Neuron (in vitro differentiated cells): ENCODE measurements around the gene NTNG2.

Experiments
- H2AFZ ChIP-seq: one replicate; pipeline ENCODE4 v1.6.1; 2013; ENCODE audit warnings: low read depth, mild to moderate bottlenecking, inconsistent platforms, low read length, moderate library complexity
- H3K27me3 ChIP-seq: one replicate; pipeline ENCODE4 v1.6.1; 2013; ENCODE audit warnings: low read length; ENCODE audit not compliant: insufficient read depth
- H3K36me3 ChIP-seq: one replicate; pipeline ENCODE4 v1.6.1; 2013; ENCODE audit warnings: low read length; ENCODE audit not compliant: insufficient read depth
- H3K4me1 ChIP-seq: one replicate; pipeline ENCODE4 v1.6.1; 2013; ENCODE audit warnings: low read length; ENCODE audit not compliant: insufficient read depth
- H3K4me3 ChIP-seq: 2 replicates; pipeline ENCODE4 v1.5.1; 2013; ENCODE audit warnings: mild to moderate bottlenecking, low read length, moderate library complexity
- H3K9me3 ChIP-seq: one replicate; pipeline ENCODE4 v1.6.1; 2013; ENCODE audit warnings: low read length

The NTNG2 gene

DNA sequence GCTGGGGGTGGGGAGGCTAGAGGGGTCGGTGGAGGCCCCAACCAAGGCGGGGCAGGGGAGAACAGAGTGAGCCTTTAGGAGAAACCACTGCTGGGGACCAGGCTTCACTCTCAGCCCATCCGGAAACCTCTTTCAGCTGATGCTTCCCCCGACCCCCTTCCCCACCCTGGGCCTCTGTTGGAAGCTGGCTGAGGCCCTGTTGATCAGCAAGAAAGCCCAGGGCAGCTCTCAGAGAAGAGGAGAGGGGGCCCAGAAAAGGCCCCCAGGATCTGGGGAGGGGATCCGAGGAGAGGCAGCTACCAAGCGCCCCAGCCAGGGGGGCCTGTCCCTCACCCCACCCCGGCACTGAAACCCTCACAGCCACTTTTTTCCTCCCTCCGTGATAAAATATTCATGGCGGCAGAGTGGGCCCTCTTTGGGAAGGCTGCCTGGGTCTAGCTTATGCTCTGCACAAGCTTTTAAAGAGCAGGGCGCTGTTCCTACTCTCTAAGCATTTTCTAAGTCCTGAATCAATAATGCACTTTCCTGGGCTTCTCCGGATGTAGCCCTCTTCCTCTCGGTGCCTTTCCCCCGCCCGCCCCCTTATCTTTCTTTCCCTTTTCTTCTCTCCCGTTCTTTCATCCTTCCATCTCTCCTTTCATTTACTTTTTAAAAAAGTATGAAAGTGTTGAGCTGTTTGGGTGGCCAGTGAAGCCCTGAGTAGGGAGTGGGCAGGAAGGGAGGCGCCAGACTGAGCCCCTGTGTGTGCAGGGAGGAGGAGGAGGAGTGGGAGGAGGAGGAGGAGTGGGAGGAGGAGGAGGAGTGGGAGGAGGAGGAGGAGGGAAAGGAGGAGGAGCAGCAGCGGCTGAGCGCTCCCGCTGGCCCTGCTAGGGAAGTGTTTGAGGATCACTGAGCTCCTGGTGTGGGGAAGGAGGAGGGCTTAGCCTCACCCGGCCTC lies 23.5 kb downstream of the NTNG2 start:
- peaks cover 31% of the 10 kb centered on the region for H3K4me1 ChIP-seq
- peak overlapping the region; percentile 85 for H2AFZ ChIP-seq
- H3K9me3 ChIP-seq: no peaks in the 10 kb centered on the region
- H3K36me3 ChIP-seq: no peaks in the 10 kb centered on the region
- H3K4me3 ChIP-seq: peak overlapping the region; percentile 18
- H3K27me3 ChIP-seq: peaks cover 11% of the 10 kb centered on the region

- no peak overlapping the region for H3K4me3 ChIP-seq
- no peaks in the 10 kb centered on the region for H3K36me3 ChIP-seq
- peaks cover 25% of the 10 kb centered on the region for H3K4me1 ChIP-seq
- peaks cover 11% of the 10 kb centered on the region for H3K27me3 ChIP-seq
- H2AFZ ChIP-seq: no peak overlapping the region
- H3K9me3 ChIP-seq: no peaks in the 10 kb centered on the region
Measured at GRCh38 chr9:132187121-132187620, 25.3 kb downstream of the NTNG2 start.

GRCh38 chr9:132190966-132191365 lies 29.1 kb downstream of the NTNG2 start:
- H3K4me1 ChIP-seq: peaks cover 10% of the 10 kb centered on the region
- H3K27me3 ChIP-seq: peaks cover 9% of the 10 kb centered on the region
- H2AFZ ChIP-seq: no peak overlapping the region
- H3K9me3 ChIP-seq: no peaks in the 10 kb centered on the region
- H3K36me3 ChIP-seq: no peaks in the 10 kb centered on the region
- no peak overlapping the region for H3K4me3 ChIP-seq

- Histone ChIP-seq H3K4me1 (peaks cover 2% of the 10 kb centered on the region), H3K36me3 (no peaks in the 10 kb centered on the region), H3K27me3 (peaks cover 9% of the 10 kb centered on the region), H2AFZ (no peak overlapping the region), H3K9me3 (no peaks in the 10 kb centered on the region), H3K4me3 (no peak overlapping the region)
Measured at GRCh38 chr9:132192728-132193127, 30.9 kb downstream of the NTNG2 start.

DNA sequence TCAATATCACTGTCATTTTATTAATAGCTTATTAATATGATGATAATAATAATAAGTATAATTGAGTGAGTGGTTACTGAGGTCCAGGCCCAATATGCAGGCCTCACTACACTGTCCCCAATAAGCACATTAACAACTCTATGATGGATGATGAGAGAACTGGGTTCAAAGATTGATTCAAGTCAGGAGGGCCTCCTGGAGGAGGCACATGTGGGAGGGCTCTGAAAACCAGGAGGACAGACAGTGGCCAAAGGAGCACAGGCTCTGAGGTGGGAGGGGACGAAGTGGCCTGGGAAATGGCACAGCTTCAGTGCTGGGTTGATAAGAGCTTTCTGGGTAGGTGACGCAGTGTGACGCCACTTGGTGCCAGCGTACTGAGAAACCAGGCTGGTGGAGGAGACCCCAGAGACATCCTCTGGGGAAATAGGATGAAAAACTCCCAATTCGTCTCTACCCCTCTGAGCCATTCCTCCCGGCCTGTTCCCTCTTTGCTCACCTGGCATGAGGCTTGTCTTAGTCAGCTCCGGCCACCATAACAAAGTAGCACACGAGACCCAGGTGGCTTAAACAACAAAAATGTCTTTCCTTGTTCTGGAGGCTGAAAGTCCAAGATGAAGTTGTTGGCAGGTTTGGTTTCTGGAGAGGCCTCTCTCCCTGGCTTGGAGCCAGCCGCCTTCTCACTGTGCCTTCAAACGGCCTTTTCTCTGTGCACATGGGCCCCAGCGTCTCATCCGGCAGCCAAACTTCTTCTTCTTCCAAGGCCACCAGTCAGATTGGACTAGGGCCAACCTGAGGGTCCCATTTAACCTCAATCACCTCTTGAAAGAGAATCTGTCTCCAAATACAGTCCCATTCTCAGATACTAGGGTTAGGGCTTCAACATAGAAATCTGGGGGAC lies 31.6 kb downstream of the NTNG2 start:
- H3K36me3 ChIP-seq: no peaks in the 10 kb centered on the region
- no peak overlapping the region for H2AFZ ChIP-seq
- no peaks in the 10 kb centered on the region for H3K4me1 ChIP-seq
- no peaks in the 10 kb centered on the region for H3K9me3 ChIP-seq
- peaks cover 3% of the 10 kb centered on the region for H3K27me3 ChIP-seq
- H3K4me3 ChIP-seq: no peak overlapping the region

DNA sequence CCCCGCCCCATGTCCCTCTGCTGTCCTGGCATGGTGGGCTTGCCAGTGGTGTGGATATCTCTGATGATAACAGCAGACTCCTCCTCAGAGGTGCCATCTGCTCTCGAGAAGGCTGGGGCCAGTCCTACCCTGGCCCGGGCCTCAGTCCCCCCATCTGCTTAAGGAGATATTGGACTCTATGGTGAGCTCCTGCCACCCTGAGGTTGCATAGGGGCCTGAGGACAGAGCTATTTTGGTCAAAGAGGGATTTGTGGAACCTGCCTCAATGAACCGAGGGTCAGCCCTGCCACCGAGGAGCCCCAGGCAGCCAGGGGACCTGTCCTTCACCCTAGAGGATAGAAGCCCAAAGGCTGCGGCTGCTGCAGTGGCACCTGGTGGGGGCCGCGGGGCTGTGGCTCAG lies 32.6 kb downstream of the NTNG2 start:
- no peak overlapping the region for H3K4me3 ChIP-seq
- H3K4me1 ChIP-seq: no peaks in the 10 kb centered on the region
- H3K27me3 ChIP-seq: peaks cover 3% of the 10 kb centered on the region
- no peak overlapping the region for H2AFZ ChIP-seq
- no peaks in the 10 kb centered on the region for H3K36me3 ChIP-seq
- H3K9me3 ChIP-seq: peaks cover 2% of the 10 kb centered on the region

DNA sequence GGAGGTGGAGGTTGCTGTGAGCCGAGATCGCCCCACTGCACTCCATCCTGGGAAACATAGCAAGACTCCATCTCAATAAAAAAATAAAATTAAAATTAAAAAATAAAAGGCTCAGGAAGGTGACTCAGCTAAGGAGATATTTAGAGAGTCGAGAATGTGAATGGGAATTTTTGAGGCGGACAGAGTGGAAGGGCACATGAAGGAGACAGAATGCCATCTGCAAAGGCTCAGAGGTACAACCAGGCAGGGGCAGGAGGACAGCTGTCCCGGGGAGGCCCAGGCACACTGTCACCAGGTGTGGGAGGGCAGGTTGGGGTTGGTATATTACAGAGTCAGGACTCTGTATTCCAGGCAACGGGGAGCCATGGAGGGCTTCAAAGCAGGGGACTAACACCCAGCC lies 35.5 kb downstream of the NTNG2 start:
- H3K4me3 ChIP-seq: no peak overlapping the region
- H3K27me3 ChIP-seq: peaks cover 3% of the 10 kb centered on the region
- peaks cover 4% of the 10 kb centered on the region for H3K9me3 ChIP-seq
- no peaks in the 10 kb centered on the region for H3K4me1 ChIP-seq
- H2AFZ ChIP-seq: no peak overlapping the region
- no peaks in the 10 kb centered on the region for H3K36me3 ChIP-seq

DNA sequence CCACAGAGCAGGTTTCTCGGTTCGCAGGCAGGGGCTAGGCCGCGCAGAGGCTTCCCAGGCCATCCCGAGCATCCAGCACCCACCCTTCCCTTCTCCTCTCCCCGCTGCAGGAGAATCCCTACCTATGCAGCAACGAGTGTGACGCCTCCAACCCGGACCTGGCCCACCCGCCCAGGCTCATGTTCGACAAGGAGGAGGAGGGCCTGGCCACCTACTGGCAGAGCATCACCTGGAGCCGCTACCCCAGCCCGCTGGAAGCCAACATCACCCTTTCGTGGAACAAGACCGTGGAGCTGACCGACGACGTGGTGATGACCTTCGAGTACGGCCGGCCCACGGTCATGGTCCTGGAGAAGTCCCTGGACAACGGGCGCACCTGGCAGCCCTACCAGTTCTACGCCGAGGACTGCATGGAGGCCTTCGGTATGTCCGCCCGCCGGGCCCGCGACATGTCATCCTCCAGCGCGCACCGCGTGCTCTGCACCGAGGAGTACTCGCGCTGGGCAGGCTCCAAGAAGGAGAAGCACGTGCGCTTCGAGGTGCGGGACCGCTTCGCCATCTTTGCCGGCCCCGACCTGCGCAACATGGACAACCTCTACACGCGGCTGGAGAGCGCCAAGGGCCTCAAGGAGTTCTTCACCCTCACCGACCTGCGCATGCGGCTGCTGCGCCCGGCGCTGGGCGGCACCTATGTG lies 36.1 kb downstream of the NTNG2 start:
- peaks cover 4% of the 10 kb centered on the region for H3K9me3 ChIP-seq
- peaks cover 3% of the 10 kb centered on the region for H3K27me3 ChIP-seq
- H2AFZ ChIP-seq: no peak overlapping the region
- H3K36me3 ChIP-seq: no peaks in the 10 kb centered on the region
- no peaks in the 10 kb centered on the region for H3K4me1 ChIP-seq
- no peak overlapping the region for H3K4me3 ChIP-seq

GRCh38 chr9:132199056-132199455 lies 37.2 kb downstream of the NTNG2 start:
- H2AFZ ChIP-seq: no peak overlapping the region
- no peak overlapping the region for H3K4me3 ChIP-seq
- no peaks in the 10 kb centered on the region for H3K4me1 ChIP-seq
- H3K9me3 ChIP-seq: peaks cover 4% of the 10 kb centered on the region
- H3K27me3 ChIP-seq: no peaks in the 10 kb centered on the region
- H3K36me3 ChIP-seq: no peaks in the 10 kb centered on the region

- no peaks in the 10 kb centered on the region for H3K36me3 ChIP-seq
- no peak overlapping the region for H3K4me3 ChIP-seq
- H3K27me3 ChIP-seq: no peaks in the 10 kb centered on the region
- H3K4me1 ChIP-seq: no peaks in the 10 kb centered on the region
- no peak overlapping the region for H2AFZ ChIP-seq
- H3K9me3 ChIP-seq: peaks cover 7% of the 10 kb centered on the region
Measured at GRCh38 chr9:132200706-132201105, 38.8 kb downstream of the NTNG2 start.

DNA sequence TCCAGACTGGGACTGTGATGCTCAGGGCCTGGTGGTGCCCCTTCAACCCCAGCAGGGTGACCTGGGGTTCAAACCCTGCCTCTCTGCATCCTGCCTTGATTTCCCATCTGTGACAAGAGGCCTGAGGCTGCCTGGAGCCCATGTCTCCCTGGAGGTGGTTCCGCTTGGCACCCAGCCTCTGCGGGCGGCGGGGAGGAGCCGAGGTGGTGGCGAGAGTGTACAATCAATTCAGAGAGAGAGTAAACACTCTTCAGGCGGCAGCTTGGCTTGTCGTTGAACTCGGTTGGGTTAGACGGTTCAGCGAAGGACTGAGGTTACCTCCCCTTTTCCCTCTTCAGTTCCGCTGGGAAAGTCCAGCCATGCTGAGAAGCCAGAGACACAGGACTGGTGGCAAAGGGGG lies 39.3 kb downstream of the NTNG2 start:
- Histone ChIP-seq H3K4me1 (no peaks in the 10 kb centered on the region), H2AFZ (no peak overlapping the region), H3K4me3 (no peak overlapping the region), H3K9me3 (peaks cover 7% of the 10 kb centered on the region), H3K27me3 (no peaks in the 10 kb centered on the region), H3K36me3 (no peaks in the 10 kb centered on the region)

GRCh38 chr9:132201780-132202703 lies 40.2 kb downstream of the NTNG2 start:
- Histone ChIP-seq H2AFZ (no peak overlapping the region), H3K36me3 (no peaks in the 10 kb centered on the region)

More at GRCh38 chr9:132201780-132202703, 40.2 kb downstream of the NTNG2 start:
- Histone ChIP-seq H3K9me3 (peaks cover 7% of the 10 kb centered on the region), H3K27me3 (no peaks in the 10 kb centered on the region), H3K4me1 (no peaks in the 10 kb centered on the region), H3K4me3 (no peak overlapping the region)
